GM18909 (cell line): Measurements from ENCODE around the gene EIF3K.

Experiments used
- ATAC-seq: cut with Tn5 transposase; IDR thresholded peaks from one replicate; pipeline ENCODE4 v1.9.1; 2021; ENCODE audit warnings: mild to moderate bottlenecking; ENCODE audit not compliant: unreplicated experiment, poor library complexity

Gene EIF3K

DNA sequence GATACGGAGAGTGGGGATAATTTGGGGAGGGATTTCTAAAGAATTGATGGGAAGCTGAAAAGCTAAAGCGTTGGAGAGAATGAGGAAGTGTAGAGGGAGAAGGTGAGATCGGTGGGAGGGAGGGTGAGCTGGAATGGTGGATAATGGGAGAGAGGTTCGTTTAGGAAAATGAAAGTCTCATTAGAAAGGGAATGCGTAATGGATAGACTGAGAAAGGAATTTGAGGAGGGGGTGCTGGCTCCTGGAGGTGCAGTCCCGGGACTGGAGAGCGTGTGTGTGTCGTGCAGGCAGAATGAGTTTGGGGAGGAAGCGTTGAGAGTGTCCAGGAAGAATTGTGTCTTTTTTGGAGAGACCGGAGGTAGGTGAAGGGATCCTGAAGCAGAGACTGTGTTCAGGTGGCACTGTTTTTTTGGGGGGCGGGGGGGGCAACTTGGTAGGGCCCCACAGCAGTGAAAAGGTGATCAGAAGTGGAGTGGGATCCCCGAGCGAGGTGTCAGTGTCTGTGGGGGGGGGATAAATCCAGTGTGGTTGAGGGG lies 29.8 kb downstream of the EIF3K start:
- no peak for ATAC-seq

DNA sequence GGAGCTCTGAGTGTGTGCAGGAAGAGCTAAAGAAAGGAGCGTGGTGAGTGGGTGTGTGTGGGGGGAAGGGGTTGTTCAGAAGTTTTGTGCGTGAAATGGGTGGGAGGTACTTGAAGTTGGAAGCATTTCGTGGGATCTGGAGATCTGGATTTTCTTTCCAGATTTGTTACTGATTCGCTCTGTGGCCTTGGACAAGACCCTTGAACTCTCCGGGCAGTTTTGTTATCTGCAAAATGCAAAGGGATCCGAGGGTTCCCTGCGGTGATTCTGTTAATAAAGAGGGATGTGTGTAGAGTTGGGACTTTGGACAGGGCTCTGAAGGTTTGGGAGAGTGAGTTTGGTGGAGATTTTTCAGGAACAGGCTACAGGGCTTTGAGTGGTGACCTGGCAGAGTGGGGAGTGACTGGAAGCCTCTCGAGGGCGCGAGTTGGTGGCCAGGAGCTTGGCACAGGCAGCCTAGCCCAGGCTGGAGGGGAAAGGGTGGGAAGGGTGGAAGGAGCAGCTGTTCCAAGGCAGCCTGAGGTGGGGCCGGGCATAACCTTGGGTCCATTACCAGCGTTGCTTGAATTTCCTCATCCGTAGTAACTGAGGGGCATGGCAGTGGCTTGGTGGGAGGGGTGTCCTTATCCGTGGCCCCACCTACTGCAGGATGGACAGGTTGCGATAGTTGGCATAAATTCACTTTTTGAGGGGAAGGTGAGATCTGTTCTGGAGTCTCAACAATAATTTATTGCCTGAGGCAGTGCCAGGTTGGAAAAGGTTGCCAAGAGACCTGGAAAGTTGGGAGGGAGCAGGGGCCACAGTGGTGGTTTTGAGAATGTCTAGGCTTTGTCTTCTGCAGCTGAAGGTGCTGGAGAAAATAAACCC lies 30.6 kb downstream of the EIF3K start:
- no peak for ATAC-seq

DNA sequence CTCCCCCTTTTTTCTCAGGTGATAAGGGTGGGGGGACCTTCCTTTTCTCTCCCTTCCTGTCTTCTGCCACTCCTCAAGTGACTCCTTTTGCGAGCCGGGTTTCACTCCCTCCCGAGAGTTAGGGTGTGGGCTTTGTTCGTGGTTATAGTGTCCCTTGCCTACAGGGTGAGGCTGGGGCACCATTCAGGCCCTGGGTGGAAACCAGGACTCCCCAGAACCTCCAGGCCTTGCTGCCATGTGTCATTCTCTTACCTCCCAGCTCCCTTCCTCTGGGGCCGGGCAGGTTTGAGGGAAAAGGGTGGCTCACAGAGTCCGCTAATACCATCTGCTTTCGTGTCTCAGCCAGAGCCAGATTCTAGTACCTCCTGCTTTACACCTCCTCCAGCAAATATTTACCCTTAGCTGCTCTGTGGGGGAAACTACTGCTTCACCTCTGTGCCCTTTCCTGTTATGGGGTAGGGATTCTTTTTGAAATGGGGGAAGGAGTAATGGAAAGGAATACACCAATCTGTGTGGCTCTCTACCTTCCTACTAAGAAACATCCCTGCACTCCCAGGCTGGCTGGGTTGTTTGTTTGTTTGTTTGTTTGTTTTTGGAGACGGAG lies 31.3 kb downstream of the EIF3K start:
- ATAC-seq: no peak

DNA sequence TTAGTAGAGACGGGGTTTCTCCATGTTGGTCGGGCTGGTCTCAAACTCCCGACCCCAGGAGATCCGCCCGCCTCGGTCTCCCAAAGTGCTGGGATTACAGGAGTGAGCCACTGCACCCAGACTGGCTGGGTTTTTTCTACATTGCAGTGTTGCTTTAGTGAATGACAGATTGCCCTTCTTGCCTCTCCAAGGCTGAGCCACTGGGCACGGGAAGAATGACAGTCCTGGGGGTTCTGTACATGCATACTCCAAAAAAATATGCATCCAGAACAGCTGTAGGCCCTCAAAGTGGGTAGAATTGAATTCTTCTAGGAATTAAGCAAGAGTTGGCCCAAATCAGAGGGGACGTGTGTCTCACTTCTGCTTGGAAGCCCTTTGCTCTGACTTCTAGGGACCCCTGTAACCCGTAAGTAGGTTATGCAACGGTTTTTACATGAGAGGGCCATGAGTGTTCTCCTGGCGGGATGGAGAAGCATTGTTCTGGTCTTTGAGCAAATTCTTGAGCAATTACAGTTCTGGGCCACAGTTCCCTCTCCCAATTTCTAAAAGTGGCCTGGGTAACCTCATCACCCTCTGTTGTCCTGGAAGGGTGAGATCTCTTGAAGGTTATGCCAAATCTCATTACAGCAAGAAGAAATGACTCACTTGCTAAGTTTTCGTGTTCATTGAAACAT lies 32.1 kb downstream of the EIF3K start:
- no peak for ATAC-seq

DNA sequence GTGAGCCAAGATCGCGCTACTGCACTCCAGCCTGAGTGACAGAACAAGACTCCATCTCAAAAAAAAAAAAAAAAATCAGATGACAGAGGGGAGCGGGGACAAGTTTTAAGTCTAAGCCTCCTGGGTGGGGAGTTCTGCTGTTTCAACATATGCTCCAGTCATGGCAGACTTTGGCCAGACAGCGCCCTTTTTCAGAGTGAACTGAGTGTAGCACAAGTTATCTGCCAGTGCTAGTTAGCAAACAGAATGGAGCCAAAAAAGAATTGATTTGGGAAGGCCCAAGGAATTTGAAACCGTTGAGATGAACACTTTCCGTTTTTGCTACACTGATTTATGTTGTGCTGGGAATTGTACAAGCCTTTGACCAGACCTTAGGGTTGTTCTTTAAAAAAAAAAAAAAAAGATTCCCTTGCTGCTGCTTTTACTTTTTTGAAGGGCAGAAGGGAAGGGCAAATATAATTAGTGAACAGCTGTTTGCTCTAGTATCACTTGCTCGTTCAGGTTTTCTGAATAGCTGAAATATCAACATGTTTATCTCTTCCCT lies 34.1 kb downstream of the EIF3K start:
- no peak for ATAC-seq

DNA sequence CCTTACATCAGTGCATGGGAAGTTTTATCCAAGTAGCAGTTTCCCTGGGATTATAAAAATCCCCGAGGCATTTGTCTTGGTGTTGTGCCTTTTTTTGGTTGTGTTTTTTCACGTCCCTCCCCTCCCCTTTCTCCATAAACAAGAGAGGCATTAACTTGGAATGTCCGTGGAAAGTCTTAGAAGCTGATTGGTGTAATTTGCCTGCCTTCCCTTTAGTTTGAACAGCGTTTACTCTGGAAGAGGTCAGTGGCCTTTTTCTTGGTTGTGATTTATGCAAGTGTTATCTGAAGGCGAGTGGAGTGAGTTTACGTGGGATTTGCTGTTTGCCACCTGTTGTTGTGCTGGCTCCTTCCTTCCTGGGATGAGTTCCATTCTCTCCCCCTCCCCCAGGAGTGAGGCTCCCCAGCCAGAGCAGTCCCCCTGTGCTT lies 35.7 kb downstream of the EIF3K start:
- ATAC-seq: no peak

DNA sequence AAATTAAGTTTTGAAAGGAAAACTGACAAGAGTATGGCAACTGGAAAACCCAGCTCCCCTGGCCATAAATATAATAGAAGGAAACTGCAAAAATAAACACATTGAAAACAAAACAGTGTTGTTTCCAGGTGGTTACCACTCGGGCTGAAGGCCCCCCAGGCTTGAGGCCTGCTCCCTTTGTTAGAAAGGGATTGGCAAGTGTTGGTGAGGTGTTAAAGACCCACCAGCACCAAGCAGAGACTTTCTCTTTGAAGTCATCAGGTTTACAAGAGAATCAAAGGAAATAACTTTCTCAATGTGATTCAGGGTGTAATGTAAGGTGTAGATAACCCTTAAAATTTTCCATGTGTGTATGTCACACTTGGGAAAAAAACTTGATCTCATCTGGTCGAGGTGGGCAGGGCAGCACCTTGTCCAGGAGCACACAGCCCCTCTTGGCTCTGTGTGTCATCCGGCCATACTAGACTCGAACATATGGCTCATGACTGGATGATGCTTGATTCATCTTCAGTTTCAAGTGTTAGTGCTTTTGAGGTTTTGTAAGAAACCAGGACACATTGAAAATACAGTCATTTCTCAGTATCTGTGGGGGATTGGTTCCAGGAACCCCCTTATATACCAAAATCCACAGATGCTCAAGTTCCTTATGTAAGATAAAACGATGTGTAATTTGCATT lies 36.3 kb downstream of the EIF3K start:
- peak; percentile 52 for ATAC-seq

DNA sequence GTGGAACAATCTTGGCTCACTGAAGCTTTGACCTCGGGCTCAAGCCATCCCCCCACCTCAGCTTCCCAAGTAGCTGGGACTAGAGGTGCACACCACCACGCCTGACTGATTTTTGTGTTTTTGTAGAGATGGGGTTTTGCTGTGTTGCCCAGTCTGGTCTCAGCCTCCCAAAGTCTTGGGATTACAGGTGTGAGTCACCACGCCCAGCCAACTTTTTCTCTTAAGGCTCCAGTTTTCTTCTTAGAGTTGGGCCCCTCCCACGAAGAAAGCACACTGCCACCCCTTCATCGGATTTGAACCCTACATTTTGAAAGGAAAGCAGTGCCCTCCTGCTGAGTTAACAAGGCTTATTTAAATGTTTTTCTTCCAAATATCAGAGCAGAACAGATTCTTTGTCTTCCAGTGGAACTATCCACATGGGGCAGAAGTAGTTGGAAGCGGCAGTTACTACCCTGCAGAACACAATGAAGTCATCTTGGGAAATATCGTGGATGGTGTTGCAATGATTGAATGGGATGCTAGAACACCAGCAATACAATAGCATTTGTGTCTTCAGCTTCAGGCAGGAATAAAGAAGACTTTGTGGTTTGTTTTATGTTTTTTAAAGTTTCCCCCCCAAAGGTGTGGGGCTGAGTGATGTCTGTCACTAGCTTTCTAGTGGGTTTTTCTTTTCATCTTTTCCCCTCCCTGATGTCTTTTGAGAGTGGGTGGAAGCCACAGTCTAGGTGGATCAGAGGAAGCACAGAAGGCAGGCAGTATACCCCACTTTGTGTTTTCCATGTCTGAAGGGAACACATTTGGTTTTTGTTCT lies 37.4 kb downstream of the EIF3K start:
- no peak for ATAC-seq

DNA sequence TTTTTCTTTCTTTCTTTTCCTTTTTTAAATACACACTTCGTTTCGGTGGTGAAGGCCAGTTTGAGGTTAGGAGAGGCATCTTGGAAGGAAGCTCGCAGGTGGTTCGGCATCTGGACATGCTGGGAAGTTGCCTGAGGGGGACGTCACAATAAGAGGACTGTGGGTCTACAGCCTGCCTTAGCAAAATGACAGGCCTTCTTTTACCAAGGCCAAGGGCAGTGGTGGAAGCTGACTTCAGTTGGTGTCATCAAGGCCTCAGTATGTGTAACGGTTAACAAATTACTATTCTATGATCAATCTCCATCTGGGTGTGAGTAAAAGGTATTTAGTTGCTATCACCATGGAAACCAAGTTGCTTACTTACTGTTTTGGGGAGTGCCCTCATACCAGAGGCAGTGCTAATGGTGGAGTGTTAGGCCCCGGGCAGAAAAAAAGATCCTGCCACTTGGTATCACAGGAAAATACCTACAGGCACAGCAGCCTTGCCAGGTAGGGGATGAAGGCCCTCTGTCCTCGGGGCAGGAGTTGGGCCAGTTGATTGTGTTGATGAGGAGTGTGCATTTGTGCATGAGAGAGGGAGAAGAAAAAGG lies 38.7 kb downstream of the EIF3K start:
- no peak for ATAC-seq

DNA sequence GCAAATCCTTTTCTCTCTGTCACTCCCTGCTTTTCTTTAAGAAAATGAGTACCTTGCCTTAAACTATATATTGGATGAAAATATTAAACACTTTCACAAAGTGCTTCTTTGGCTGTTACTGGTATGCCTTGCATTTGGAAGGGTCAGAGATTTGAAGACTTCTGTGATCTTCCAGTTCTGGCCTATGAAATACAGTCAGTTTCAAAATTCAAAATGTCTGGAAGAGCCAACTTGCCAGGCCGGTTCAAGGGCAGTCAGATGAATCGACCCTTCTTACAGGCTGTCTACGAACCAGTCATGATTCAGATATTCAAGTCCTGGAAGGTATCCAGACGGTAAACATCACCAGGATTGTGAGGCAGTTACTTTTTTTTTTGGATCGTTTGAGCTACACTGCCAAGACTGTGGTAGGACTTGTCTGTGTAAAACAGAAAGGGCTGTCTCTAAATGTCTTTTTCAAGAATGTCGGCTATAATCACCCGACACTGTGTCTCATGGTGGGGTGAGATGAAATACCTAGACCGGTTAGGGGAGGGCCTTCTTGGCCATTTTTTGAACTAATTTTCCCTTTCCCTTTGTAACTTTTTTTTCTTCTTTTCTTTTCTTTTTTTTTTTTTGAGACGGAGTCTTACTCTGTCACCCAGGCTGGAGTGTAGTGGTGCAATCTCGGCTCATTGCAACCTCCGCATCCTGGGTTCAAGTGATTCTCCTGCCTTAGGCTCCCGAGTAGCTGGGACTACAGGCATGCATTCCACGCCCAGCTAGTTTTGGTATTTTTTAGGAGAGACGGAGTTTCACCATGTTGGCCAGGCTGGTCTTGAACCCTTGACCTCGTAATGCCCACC lies 39.7 kb downstream of the EIF3K start:
- no peak for ATAC-seq

DNA sequence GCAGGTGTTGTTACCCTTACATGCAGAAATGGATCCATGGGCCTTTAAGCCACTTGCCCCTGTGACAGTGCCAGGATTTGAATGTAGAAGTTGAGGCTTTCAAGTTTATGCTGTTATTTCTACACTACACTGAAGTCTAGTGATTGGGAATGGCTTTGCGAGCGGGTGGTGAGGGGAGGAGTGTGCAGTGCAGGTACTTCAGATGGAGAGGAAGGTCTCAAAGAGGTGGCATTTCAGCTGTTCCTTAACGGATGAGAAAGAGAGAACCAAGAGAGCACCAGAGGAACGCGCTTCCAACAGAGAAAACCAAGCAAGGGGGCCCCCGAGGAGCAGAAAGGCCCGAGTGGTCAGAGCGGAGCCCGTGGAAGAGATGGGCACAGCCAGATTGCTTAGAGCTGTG lies 41.7 kb downstream of the EIF3K start:
- ATAC-seq: no peak

DNA sequence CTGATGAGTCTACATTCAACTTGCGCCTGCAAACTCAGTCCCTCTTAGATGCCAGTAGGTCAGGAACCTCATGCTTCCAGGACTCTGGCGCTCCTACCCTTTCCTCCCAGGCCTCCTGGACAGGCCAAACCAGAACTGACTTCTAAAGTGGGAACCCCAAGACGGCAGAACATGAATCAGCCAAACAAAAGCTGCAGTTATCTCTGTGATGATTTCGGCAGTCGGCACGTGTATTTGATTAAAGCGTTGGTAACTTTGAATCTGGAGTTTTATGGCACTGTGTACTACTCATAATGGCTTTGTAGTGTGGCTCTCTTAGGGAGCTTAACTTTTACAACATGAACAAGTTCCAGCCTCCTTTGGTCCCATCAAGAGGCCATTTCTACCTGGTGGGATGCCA lies 42.1 kb downstream of the EIF3K start:
- ATAC-seq: no peak

DNA sequence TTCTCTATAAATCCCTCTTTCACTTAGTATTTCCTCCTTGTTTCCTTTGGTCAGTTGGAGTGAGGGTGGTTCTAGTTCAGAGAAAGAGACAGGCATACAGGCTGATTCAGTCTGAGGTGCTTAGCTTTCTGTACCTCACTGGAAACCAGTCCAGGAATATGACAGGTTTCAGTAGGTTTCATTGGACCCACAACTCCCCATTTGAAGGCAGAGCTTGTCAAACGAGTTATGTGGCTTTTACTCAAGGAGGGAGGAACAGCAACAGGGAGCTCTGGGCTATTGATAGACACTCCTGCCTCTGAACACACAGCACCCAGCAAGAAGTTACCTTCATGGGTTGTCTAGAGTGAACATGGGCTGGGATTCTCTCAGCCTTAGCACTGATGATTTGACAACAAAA lies 43.0 kb downstream of the EIF3K start:
- no peak for ATAC-seq

DNA sequence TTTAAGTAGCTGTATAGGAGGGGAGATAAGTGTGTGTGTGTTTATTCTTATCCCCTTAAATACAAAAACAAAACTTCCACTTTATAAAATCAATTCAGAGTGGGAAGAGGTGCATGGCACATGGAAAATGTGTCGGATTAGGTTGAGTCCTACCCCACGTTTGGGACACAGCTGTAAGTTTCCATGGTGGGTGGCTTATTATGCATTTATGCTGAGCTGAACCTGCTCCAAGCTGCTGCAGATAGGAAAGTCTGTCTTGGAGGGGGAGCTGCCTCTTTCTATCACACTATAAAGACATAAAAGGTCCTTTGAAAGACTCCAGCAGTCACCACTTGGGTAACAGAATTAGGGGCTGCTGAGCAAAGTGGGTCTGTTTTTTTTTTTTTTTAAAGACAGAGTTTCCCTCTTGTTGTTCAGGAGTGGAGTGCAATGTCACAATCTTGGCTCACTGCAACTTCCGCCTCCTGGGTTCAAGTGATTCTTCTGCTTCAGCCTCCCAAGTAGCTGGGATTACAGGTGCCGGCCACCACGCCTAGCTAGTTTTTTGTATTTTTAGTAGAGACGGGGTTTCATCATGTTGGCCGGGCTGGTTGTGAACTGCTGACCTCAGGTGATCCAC lies 43.7 kb downstream of the EIF3K start:
- no peak for ATAC-seq

DNA sequence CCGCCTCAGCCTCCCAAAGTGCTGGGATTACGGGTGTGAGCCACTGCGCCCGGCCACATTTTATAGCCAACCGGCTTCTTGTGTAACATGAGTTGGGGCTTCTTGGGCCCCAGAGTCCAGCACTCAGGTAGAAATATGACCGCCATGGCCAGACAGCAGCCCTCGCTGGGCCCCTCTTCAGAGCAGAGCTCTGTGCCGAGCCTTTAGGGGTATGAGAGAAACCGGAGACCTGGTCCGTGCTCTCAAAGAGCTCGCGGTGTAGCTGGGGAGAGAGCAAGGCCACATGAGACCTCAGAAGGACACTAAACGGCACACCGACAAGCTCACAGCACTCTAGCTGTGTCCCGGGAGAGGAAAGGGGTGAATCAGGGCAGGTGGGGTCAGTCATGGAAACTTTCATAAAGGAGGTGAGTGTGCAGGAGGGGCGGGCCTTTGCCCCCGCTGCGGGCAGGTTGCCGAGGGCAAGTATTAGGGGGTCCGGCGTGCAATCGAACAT lies 44.2 kb downstream of the EIF3K start:
- no peak for ATAC-seq

DNA sequence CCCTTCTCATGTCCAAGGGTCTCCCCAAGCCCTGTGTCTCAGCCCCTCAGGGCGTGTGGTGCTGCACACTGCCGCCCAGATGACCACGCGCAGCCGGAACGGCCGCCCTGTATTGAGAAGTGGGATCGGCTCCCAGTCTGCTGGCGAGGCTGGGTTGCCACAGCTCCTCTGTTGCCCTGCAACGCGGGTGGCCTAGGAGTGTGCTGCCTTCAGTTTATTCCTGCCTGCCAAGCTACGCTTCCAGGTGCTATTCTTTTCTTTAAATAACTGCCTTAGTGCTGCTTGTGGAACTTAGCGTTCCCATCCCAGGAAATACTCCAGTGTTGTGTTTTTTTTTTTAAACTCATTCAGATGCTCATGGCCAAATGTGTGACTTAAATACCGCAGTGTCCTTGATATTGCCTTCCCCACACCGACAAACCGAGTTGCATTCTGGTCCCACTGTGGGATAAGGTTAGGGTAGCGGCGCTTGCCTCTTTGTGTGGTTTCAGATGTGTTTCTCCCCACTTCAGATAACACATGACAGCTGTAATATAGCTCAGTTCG lies 45.0 kb downstream of the EIF3K start:
- no peak for ATAC-seq

DNA sequence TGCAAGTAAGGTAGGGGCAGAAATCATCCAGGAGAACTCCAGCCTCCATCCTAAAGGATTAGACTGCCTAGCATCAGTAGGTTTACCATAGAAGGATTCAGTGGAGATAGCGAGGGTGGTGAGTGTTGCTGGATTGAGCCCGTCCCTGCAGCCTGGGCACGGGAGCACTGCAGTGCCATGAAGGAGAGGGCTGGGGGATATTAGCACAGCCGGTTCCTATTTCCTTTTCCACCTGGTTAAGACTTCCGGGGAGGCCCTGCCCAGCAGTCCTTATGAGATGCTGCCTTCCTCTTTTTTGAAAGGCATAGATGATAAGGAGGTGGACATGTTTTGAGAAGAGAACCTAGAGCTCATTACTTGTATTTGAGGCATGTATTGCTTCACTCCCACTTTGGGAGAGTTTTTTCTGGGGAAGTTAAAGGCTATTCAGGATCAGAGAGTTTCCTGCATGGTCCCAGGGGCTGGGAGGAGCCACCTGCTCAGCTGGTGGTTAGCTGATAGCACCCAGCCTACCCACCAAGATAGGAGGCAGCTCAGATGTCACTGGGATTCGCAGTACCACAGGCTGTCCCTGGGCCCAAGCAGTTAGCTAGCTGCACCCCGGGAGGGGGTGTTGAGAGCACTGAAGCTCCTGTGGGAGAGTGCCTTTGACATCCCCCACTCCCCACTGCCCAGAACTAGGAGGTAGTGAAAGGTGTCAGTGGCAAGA lies 45.7 kb downstream of the EIF3K start:
- no peak for ATAC-seq
